Urinary bladder (tissue), 4 donors: Measurements from ENCODE around the gene B3GALT6. TPM values are rescaled to one million over a fixed set of nuclear protein-coding genes. Genes with fewer than 3 reads are reported as not detected.

ENCODE experiments used
- DNase-seq: peaks from one replicate; pipeline ENCODE4 v3.0.0-alpha.2; 2015; ENCODE audit errors: extremely low spot score
- H3K27ac ChIP-seq: one replicate; pipeline ENCODE4 v1.5.1; 2013; ENCODE audit warnings: low read depth, mild to moderate bottlenecking, moderate library complexity
- H3K36me3 ChIP-seq: one replicate; pipeline ENCODE4 v1.6.1; 2013; ENCODE audit warnings: mild to moderate bottlenecking, moderate library complexity; ENCODE audit not compliant: insufficient read depth
- H3K4me1 ChIP-seq: one replicate; pipeline ENCODE4 v1.6.1; 2013; ENCODE audit warnings: mild to moderate bottlenecking, moderate library complexity; ENCODE audit not compliant: insufficient read depth
- H3K4me3 ChIP-seq: one replicate; pipeline ENCODE4 v1.5.1; 2013; ENCODE audit warnings: low read depth, low read length
- WGBS: extraction: QIAGEN DNeasy Blood & Tissue Kit; methylation state at CpG from one replicate; pipeline ENCODE4 v1.1.7; 2013; 5-methylcytosine and 5-hydroxymethylcytosine counted together
- polyA plus RNA-seq: library from polyadenylated mRNA; stranded (reverse); fragments of 200-250 nt; gene quantifications from one replicate; pipeline ENCODE4 v1.2.3, GENCODE V29; 2013
- total RNA-seq: library from RNA; depleted of rRNA; stranded (reverse); fragments of >200 nt; gene quantifications from one replicate; pipeline ENCODE4 v1.2.3, GENCODE V29; 2014
- donor health status: healthy with polysubstance abuse.
- donor health status: healthy.

Gene B3GALT6
- total and polyA plus RNA-seq, 2 donors: 8.8 to 15.2 TPM

GRCh38 chr1:1197551-1198422 lies 34.2 kb upstream of the B3GALT6 start:
- H3K4me3 ChIP-seq: no peak overlapping the region
- no peak overlapping the region for H3K27ac ChIP-seq
- 92% methylated on average over 48 of the region's 48 CpGs for WGBS
- no peaks in the 10 kb centered on the region for H3K4me1 ChIP-seq
- DNase-seq: no peak
- H3K36me3 ChIP-seq: no peaks in the 10 kb centered on the region

- Histone ChIP-seq H3K27ac (no peak overlapping the region), H3K36me3 (no peaks in the 10 kb centered on the region), H3K4me3 (no peak overlapping the region), H3K4me1 (no peaks in the 10 kb centered on the region)
- DNase-seq: no peak
- 70% methylated on average over 23 of the region's 23 CpGs for WGBS
Observed at GRCh38 chr1:1198423-1199140, 33.5 kb upstream of the B3GALT6 start.

GRCh38 chr1:1199141-1199960 lies 32.7 kb upstream of the B3GALT6 start:
- no peak overlapping the region for H3K27ac ChIP-seq
- H3K4me1 ChIP-seq: no peaks in the 10 kb centered on the region
- H3K36me3 ChIP-seq: no peaks in the 10 kb centered on the region
- no peak overlapping the region for H3K4me3 ChIP-seq
- DNase-seq: no peak
- 88% methylated on average over 22 of the region's 22 CpGs for whole genome bisulfite sequencing

- 80% methylated on average over 31 of the region's 31 CpGs for WGBS
- Histone ChIP-seq H3K36me3 (no peaks in the 10 kb centered on the region), H3K4me1 (no peaks in the 10 kb centered on the region), H3K4me3 (no peak overlapping the region), H3K27ac (no peak overlapping the region)
- DNase-seq: no peak
Observed at GRCh38 chr1:1199961-1200875, 31.8 kb upstream of the B3GALT6 start.

- peak overlapping the region; percentile 42 for H3K4me3 ChIP-seq
- 1% methylated on average over 108 of the region's 109 CpGs for WGBS
- no peaks in the 10 kb centered on the region for H3K4me1 ChIP-seq
- H3K27ac ChIP-seq: no peak overlapping the region
- no peak for DNase-seq
- no peaks in the 10 kb centered on the region for H3K36me3 ChIP-seq
Observed at GRCh38 chr1:1200876-1201810, 30.9 kb upstream of the B3GALT6 start.

- Histone ChIP-seq H3K36me3 (no peaks in the 10 kb centered on the region), H3K27ac (no peak overlapping the region), H3K4me3 (no peak overlapping the region), H3K4me1 (no peaks in the 10 kb centered on the region)
- no peak for DNase-seq
- WGBS: 74% methylated on average over 27 of the region's 27 CpGs
Observed at GRCh38 chr1:1202831-1203560, 29.0 kb upstream of the B3GALT6 start.

- no peak overlapping the region for H3K27ac ChIP-seq
- DNase-seq: no peak
- H3K4me1 ChIP-seq: no peaks in the 10 kb centered on the region
- 79% methylated on average over 49 of the region's 49 CpGs for WGBS
- H3K4me3 ChIP-seq: no peak overlapping the region
- no peaks in the 10 kb centered on the region for H3K36me3 ChIP-seq
Observed at GRCh38 chr1:1203561-1204424, 28.2 kb upstream of the B3GALT6 start.

- DNase-seq: no peak
- H3K4me3 ChIP-seq: no peak overlapping the region
- H3K27ac ChIP-seq: no peak overlapping the region
- 91% methylated on average over 8 of the region's 8 CpGs for WGBS
- H3K36me3 ChIP-seq: no peaks in the 10 kb centered on the region
- H3K4me1 ChIP-seq: no peaks in the 10 kb centered on the region
Observed at GRCh38 chr1:1204425-1204920, 27.6 kb upstream of the B3GALT6 start.

- no peaks in the 10 kb centered on the region for H3K4me1 ChIP-seq
- H3K36me3 ChIP-seq: no peaks in the 10 kb centered on the region
- 87% methylated on average over 19 of the region's 19 CpGs for WGBS
- DNase-seq: no peak
- no peak overlapping the region for H3K4me3 ChIP-seq
- H3K27ac ChIP-seq: no peak overlapping the region
Observed at GRCh38 chr1:1204998-1205768, 26.9 kb upstream of the B3GALT6 start.

GRCh38 chr1:1205769-1206375 lies 26.2 kb upstream of the B3GALT6 start:
- no peak overlapping the region for H3K27ac ChIP-seq
- H3K4me1 ChIP-seq: no peaks in the 10 kb centered on the region
- WGBS: 33% methylated on average over 31 of the region's 31 CpGs
- no peaks in the 10 kb centered on the region for H3K36me3 ChIP-seq
- H3K4me3 ChIP-seq: peak overlapping the region; percentile 4
- DNase-seq: no peak
